Peyer's patch (tissue), 4 donors: ENCODE data around the gene KRTAP10-6. TPM values are rescaled to one million over a fixed set of nuclear protein-coding genes. Genes with fewer than 3 reads are reported as not detected.

Experiments used
- DNase-seq, 3 donors: peaks; one replicate each; pipeline ENCODE4 v3.0.0-alpha.2; 2017 to 2019
- H3K27ac ChIP-seq, 4 donors: fragments of 200-600 bp; sonication (generic); one replicate each; pipeline ENCODE4 v1.5.1; 2016 to 2019
- H3K27me3 ChIP-seq, 2 donors: fragments of 200-600 bp; sonication (generic); one replicate each; pipeline ENCODE4 v1.5.1; 2019
- H3K36me3 ChIP-seq, 3 donors: fragments of 200-600 bp; sonication (generic); one replicate each; pipeline ENCODE4 v1.5.1; 2016 to 2019
- H3K4me1 ChIP-seq, 4 donors: fragments of 200-600 bp; sonication (generic); one replicate each; pipeline ENCODE4 v1.5.1; 2016 to 2019
- H3K4me3 ChIP-seq, 4 donors: fragments of 200-600 bp; sonication (generic); 1 replicate in 3 of 4; 2 replicates in 1 of 4; pipeline ENCODE4 v1.5.1; 2016 to 2019; ENCODE audit warnings: mild to moderate bottlenecking in 1 of 4
- H3K9me3 ChIP-seq, 4 donors: fragments of 200-600 bp; sonication (generic); one replicate each; pipeline ENCODE4 v1.5.1; 2016 to 2019; ENCODE audit warnings: mild to moderate bottlenecking in 1 of 4
- CTCF ChIP-seq, 6 experiments: fragments of 450-650 bp in 4 of 6; fragments of 200-600 bp in 2 of 6; sonication (generic) in 1 of 6; IDR thresholded peaks; one replicate each; pipeline ENCODE4 v1.5.1; 2017 to 2019; ENCODE audit warnings: antibody characterized with exemption in 6 of 6, mild to moderate bottlenecking in 3 of 6, moderate library complexity in 1 of 6
- POLR2A ChIP-seq, 2 donors: fragments of 450-650 bp; IDR thresholded peaks; one replicate each; pipeline ENCODE4 v1.5.1; 2017; ENCODE audit warnings: antibody characterized with exemption in 2 of 2, mild to moderate bottlenecking in 2 of 2, moderate library complexity in 2 of 2
- total RNA-seq, 4 donors: library from RNA; depleted of rRNA; stranded (reverse); fragments of >200 nt; gene quantifications; one replicate each; pipeline ENCODE4 v1.1.0, GENCODE V29; 2016

KRTAP10-6 gene
- total RNA-seq, 4 donors from 2014 or later = not detected

GRCh38 chr21:44568261-44568660, 24.0 kb downstream of the KRTAP10-6 start:
- peak in 1 of 3 donors; percentile 11 for DNase-seq
- Histone ChIP-seq H3K9me3 (peaks cover 0 to 5% (median 0%) of the 10 kb centered on the region in 4 donors), H3K27me3 (no peaks in the 10 kb centered on the region), H3K36me3 (no peaks in the 10 kb centered on the region), H3K4me3 (no peak overlapping the region), H3K27ac (no peak overlapping the region), H3K4me1 (peaks cover 0 to 4% (median 0%) of the 10 kb centered on the region in 4 donors)
- TF ChIP-seq CTCF (IDR thresholded peaks at IDR 0.05) = no peak
- TF ChIP-seq POLR2A (IDR thresholded peaks at IDR 0.05) = no peak

DNA sequence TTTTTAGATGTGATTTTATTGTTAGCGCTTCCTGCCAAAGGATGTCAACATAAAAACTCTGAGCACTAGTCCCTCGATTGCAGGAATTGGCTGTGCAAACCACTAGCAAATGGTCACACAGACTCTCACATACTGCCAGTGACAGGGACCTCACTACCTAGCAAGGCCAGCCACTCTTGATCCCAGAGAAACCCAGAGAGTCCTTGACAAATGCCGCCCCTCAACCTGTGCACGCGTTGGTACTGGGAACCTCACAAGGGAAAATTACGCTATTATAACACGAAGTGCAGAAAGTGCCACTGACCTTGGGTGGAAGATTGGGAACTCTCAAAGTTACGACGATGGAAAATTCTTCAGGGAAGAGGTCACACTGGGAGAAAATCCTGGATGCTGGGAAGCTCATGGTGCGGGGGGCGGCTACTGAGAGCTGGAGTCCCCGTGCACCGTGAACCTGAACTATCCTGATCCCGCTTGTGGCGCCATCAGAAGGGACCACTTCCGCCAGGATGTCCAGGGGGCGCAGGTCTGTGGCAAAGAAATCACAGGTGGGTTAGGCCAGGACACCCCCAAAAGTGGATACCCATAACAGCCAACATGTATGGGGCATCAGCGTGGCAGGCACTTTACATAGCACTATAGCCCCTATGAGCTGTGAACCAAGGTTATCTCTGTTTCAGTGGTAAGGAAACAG, 24.7 kb downstream of the KRTAP10-6 start:
- Histone ChIP-seq H3K9me3 (peaks cover 0 to 5% (median 0%) of the 10 kb centered on the region in 4 donors), H3K27me3 (no peaks in the 10 kb centered on the region), H3K36me3 (no peaks in the 10 kb centered on the region), H3K4me3 (no peak overlapping the region), H3K4me1 (peaks cover 0 to 4% (median 0%) of the 10 kb centered on the region in 4 donors), H3K27ac (no peak overlapping the region)
- peak in 1 of 3 donors; percentile 34 for DNase-seq
- TF ChIP-seq POLR2A (IDR thresholded peaks at IDR 0.05) = no peak
- TF ChIP-seq CTCF (IDR thresholded peaks at IDR 0.05) = no peak

DNA sequence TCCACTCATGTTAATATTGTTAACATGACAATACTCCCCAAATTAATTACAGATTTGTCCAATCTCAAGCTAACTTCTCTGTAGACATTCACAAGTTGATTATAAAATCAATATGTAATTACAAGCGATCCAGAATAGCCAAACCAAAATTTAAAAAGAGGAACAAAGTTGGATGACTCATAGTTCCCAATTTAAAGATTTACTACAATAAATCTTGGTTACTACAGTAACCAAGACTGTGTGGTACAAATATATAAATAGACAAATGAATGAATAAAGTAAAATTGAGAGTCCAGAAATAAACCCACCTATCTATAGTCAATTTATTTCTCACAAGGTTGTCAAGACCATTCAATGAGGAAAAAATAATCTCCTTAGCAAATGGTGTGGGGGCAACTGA, 25.9 kb downstream of the KRTAP10-6 start:
- no peak for DNase-seq
- Histone ChIP-seq H3K27me3 (no peaks in the 10 kb centered on the region), H3K4me1 (peaks cover 0 to 4% (median 0%) of the 10 kb centered on the region in 4 donors), H3K36me3 (no peaks in the 10 kb centered on the region), H3K9me3 (peaks cover 0 to 4% (median 0%) of the 10 kb centered on the region in 4 donors), H3K4me3 (no peak overlapping the region), H3K27ac (no peak overlapping the region)
- TF ChIP-seq CTCF (IDR thresholded peaks at IDR 0.05) = no peak
- TF ChIP-seq POLR2A (IDR thresholded peaks at IDR 0.05) = no peak

DNA sequence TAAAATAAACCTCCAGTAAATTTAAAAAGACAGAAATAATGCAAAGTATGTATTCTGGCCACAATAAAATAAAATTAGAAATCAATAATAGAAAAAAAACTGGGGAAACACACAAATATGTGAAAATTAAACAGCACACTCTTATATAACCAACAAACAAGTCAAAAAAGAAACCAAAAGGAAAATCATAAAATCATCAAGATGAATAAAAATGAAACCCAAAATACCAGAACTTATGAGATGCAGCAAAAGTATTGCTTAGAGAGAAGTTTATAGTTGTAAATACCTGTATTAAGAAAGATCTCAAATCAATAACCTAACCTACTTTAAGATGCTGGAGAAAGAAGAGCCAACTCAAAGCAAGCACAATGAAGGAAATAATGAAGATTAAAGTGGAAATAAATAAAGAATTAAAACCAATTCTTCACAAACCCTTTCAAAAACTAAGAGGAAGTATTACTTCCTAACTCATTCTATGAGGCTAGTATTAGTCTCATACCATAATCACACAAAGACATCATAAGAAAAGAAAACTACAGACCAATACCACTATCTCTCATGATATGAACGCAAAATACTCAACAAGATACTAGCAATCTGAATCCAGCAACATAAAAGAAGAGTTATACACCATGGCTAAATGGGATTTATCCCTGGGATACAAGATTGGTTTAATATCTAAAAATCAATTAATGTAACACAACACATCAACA, 27.3 kb downstream of the KRTAP10-6 start:
- no peaks in the 10 kb centered on the region for H3K27me3 ChIP-seq
- no peak overlapping the region for H3K4me3 ChIP-seq
- H3K9me3 ChIP-seq = no peaks in the 10 kb centered on the region
- no peak for DNase-seq
- peaks cover 0 to 4% (median 0%) of the 10 kb centered on the region in 4 donors for H3K4me1 ChIP-seq
- no peak for TF ChIP-seq POLR2A (IDR thresholded peaks at IDR 0.05)
- no peak for TF ChIP-seq CTCF (IDR thresholded peaks at IDR 0.05)
- no peaks in the 10 kb centered on the region for H3K36me3 ChIP-seq
- no peak overlapping the region for H3K27ac ChIP-seq

DNA sequence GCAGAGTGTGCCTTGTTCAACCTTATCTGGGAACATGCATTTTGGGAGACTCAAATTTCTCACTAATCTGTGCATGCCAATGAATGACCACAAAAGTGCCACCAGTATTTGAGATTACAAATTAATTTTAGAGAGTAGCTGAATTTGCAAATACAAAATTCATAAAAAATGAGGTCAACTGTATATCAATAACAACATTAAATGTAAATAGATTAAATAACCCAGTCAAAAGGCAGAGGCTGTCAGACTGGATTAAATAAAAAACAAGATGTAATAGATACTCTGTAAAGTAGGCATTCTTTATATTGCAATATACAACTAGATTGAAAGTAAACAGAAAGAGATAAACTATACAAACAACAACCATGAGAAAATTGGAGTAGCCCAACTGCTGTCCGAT, 28.2 kb downstream of the KRTAP10-6 start:
- H3K4me1 ChIP-seq = peaks cover 0 to 4% (median 0%) of the 10 kb centered on the region in 4 donors
- H3K9me3 ChIP-seq = no peaks in the 10 kb centered on the region
- H3K36me3 ChIP-seq = no peaks in the 10 kb centered on the region
- TF ChIP-seq POLR2A (IDR thresholded peaks at IDR 0.05) (no peak), CTCF (IDR thresholded peaks at IDR 0.05) (no peak)
- no peak overlapping the region for H3K4me3 ChIP-seq
- DNase-seq = no peak
- no peaks in the 10 kb centered on the region for H3K27me3 ChIP-seq
- no peak overlapping the region for H3K27ac ChIP-seq
